NCI-H2171 treated with DMSO at 0.1 percent for 48 hours (cell line): ENCODE measurements around the gene KRTAP5-1.
A peak's percentile ranks its signal among the peaks of the same experiment; 100 is the strongest.

Source experiments
- DNase-seq: peaks from one replicate; lab custom pipeline; 2025; lab: John Stamatoyannopoulos, UW

Gene KRTAP5-1

DNA sequence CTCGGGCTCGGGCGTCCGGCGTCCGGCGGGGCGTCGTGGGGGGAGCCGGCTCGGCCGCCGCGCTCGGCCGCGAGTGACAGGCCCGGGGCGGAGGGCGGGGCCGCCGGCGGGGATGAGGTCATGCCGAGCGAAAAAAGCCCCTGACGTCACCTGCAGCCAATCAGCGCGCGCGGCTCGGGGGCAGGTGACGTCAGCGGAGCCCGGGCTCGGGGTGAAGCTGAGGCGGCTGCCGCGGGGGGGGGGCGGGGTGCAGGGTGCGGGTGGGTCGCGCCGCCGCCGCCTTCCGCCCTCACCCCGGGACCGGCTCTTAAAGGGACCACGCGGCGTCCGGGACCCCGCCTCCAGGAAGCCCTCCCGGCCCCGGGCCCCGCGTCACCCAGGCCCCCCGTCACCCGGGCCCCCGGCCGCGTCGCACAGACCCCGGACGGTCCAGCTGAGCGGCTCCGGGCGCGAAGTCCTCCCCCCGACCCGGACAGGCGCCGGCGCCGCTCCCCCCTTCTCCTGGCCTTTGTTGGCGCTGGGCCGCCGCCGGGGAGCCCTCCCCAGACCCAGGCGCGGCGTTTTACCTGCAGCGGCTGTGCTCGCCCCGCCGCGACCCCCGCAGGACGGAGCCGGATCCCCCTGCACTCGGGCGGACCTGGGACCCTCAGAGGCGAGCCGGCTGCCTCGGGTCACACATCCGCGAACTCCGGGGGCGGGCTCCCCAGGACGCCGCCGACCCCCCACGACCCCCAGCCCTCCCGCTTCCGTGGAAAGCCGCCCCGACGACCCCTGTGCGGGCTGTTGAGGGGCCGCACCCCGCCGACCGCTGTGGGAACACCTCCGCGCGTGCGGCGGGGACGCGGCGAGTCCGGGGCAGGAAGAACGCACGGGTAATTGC, 12.6 kb downstream of the KRTAP5-1 start, which contains the start of gene DUSP8:
Gene DUSP8, minus strand, starts transcription at position 75 of the 880 bp plus-strand sequence. CDS start 6,445 bp downstream, outside the sequence.
- DNase-seq: peak; percentile 64

- no peak for DNase-seq
Measured at GRCh38 chr11:1571760-1572196, 13.3 kb downstream of the KRTAP5-1 start.

- DNase-seq: no peak
Measured at GRCh38 chr11:1570896-1571759, 14.0 kb downstream of the KRTAP5-1 start.

GRCh38 chr11:1570531-1570895, 14.6 kb downstream of the KRTAP5-1 start:
- no peak for DNase-seq

GRCh38 chr11:1570001-1570453, 15.1 kb downstream of the KRTAP5-1 start:
- no peak for DNase-seq

DNA sequence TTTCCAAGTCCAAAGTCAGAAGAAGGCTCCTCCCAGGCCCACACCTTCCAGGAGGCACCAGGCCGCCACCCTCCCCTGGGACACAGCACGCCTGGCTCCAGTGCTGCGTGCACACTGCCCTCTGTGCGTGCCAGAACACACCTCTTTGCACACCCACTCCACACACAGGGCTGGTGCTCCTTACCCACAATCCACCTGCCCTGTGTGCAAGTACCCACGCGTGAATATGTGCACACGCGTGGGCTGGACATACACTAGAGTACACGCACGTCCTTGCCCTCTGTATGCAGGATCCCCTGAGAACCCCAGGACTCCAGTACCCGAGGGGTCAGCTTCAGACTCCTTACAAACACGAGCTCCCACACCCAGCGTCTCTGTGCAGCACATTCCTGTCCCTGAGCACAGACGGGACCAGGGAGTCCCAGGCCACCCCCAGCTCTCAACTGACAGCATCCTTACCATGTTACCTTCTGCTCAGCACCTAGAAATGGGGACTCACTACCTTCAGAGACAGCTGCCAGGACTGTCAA, 15.8 kb downstream of the KRTAP5-1 start:
- DNase-seq: peak; percentile 2

DNA sequence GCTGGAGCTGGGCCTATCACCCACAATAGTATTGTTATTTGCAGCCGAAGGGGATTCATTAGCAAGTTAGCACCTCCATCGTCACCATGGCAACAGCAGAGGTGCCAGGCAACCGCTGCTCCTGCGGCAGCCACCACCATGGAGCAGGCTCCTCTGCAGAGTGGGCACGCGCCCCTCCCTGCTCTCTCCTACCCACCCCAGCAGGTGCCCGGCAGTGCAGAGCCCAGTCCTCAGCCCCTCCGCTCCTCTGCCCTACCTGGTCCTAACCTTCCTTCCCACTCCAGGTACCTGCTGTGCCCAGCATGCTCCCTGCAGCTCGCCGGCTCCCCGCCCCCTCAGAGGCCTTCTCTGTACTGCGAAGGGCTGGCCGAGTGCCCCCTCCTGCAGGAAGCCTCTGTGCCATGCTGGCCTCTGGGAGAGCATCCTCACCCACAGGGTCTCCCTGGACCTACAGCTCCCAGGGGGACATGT, 16.6 kb downstream of the KRTAP5-1 start:
- DNase-seq: no peak

GRCh38 chr11:1567721-1568100, 17.4 kb downstream of the KRTAP5-1 start:
- DNase-seq: no peak

DNA sequence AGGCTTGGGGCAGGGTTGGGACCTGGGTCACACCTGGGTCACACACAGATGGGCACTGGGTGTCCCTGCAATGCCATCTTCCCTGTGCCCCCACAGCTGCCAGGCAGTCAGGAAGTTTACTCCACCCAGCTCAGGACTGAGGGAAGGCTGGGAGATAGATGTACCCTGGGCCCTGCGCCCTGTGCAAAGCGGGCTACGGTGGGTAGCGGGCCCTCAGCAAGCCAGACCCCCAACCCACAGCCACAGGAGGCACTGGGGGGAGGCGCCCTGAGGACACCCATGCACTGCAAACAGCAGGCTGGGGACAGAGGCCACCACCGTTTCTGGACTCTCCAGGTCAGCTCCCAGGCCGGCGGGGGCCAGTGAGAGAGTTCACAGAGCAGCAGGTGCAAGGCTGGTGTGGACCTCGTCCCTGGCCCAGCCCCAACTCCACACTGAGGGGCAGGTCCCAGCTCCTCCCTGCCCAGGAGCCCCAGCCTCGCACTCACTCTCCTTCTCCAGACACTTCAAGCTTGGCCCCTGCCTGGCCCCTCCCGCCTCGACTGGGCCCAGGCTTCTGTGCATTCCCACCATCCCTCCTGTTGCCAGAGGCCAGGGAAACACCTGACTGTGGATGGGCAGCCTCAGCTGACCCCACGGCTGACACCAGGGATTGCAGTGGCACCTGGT, 17.9 kb downstream of the KRTAP5-1 start:
- no peak for DNase-seq

DNA sequence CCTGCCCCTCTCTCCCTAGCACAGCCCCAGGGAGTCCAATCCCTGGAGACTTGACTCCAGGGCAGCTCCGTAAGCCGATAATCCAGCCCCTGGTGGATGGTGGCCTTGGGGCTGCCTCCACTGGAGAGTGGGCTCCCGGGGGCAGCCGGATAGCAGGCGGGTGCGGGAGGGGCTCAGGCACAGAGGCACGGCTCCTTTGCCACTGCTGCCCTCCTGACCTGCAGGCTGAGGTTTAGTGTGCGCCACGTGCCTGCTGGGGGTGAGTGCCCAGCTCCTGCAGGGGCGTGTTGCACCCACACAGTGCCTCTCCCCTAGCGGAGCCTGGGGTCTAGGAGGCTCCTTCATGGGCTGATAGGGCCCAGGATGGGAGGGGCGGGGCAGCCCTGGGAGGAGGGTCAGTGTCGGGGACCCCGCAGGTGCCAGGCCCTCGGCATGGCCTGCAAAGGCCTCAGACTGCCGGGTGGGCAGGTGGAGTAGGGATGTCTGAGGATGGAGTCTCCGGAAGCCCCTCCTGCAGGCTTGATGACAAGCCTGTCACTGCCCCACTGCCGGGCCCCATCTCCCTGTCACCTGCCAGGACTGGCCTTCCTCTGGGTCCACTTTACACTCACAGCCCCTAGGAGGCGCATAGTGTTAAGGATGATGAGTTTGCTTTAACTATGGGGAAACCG, 18.6 kb downstream of the KRTAP5-1 start:
- no peak for DNase-seq

DNA sequence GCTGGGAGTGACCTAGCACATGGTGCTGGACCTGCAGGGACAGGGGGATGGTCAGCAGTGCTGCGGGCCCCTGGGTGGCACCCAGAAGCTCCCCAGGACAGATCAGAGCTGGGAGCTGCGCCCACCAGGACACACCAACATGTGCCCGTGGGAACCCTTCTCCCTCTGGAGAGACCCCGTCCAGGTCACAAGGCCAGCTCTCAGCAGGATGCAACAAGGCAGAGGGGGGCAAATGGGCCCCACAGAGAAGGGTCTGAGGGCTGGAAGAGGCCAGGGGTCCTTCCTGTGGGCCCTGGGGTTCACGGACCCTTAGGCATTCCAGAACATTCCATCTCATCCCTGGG, 19.2 kb downstream of the KRTAP5-1 start:
- DNase-seq: no peak

- DNase-seq: no peak
Measured at GRCh38 chr11:1565173-1565903, 19.7 kb downstream of the KRTAP5-1 start.

GRCh38 chr11:1564535-1565172, 20.4 kb downstream of the KRTAP5-1 start:
- DNase-seq: peak; percentile 65

- peak; percentile 70 for DNase-seq
Measured at GRCh38 chr11:1563697-1564534, 21.2 kb downstream of the KRTAP5-1 start.

- no peak for DNase-seq
Measured at GRCh38 chr11:1563149-1563638, 21.9 kb downstream of the KRTAP5-1 start.

DNA sequence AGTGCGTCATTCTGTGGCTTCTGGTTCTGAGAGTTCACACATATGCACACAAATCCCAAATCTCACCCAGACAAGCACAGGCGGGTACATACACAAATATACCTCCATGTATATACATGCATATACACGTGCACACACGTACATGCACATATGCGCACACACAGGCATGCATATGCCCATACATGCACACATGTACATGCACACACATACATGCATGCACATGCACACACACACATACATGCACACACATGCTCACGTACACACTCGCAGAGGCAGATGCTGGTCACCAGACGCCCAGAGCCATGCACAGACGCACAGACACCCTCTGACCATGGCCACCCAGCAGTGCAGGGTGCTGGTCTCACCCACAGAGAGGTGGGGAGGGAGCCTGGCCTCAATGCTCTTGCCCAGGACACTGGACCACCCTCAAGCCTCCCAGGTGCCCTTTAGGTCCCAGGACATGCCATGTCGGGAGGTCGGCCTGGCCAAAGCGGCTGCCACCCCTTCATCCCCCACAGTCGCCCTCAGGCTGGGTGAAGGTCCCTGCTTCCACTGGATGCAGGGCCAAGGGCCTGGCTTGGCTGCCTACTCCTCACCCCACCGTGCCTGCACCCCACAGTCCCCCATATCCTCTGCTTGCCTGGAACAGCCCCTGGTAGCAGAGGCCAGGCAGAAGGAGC, 22.5 kb downstream of the KRTAP5-1 start:
- DNase-seq: no peak

DNA sequence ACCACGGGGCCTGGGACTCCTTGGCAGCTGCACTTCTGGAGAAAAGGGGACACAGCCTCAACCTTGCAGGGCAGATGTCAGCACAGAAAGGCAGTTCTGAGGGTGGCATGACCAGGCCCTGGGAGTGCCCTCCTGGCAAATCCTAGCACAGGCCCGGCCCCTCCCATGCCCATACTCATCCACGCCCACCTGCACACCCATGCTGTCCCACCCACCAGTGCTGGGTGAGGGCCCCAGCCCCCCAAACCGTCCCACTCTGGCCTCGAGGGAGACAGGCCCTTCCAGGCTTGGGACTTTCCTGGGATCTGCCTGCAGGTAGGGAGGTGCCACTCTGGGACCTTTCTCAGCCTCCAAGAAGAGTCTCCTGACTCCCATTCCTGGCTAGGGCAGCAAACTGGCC, 23.1 kb downstream of the KRTAP5-1 start:
- DNase-seq: no peak

DNA sequence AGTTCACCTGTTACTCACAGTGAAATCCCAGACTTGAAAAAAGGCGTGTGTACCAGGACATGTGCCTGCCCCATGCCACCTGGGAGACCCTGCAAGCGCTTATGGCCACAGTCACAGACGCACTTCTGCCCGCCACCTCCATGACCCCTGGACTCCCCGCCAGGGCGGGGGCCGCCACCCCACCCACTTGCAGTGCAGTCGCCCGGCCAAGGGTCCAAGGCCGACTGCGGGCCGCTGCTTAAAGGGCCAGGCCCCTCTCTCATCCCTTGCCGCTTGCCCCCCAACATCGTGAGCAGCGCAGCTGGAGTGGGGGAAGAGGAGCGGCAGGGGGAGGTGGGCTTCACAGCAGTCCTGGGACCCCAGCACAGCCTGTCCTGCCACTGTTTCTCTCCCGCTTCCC, 23.8 kb downstream of the KRTAP5-1 start:
- DNase-seq: no peak
